A673 (cell line): ENCODE results near the gene FZD10. TPM values are rescaled to one million over a fixed set of nuclear protein-coding genes. Genes with fewer than 3 reads are reported as not detected.

Experiments used
- BruUV-seq: library from RNA; stranded (reverse); fragments of 400-500 nt; replicated peaks from 2 replicates; lab custom pipeline; 2021; lab: Mats Ljungman, UMichigan
- CTCF ChIA-PET: fragments of 300-600 bp; sonication (Branson Sonifier 250); formaldehyde crosslinking; loops from one replicate; lab custom pipeline; 2022; ENCODE audit warnings: antibody characterized with exemption; lab: Charles Lee
- POLR2A ChIA-PET: fragments of 300-600 bp; sonication (Branson Sonifier 250); formaldehyde crosslinking; loops from one replicate; lab custom pipeline; 2022; ENCODE audit warnings: antibody characterized with exemption; ENCODE audit not compliant: low non-redundant PET; lab: Charles Lee
- DNase-seq: peaks from one replicate; pipeline ENCODE4 v3.0.0-alpha.2; 2015; ENCODE audit warnings: low spot score
- H3K27ac ChIP-seq: fragments of 200-600 bp; sonication (generic); 2 replicates; pipeline ENCODE4 v1.5.1; 2016; ENCODE audit warnings: mixed run types, low read depth, mild to moderate bottlenecking, mixed read lengths, antibody characterized with exemption, low read length; ENCODE audit not compliant: poor library complexity, severe bottlenecking
- H3K27me3 ChIP-seq: fragments of 200-600 bp; sonication (generic); replicated peaks from 2 replicates; pipeline ENCODE4 v1.6.1; 2017; ENCODE audit warnings: mixed run types, low read depth, mild to moderate bottlenecking, mixed read lengths, antibody characterized with exemption, low read length; ENCODE audit not compliant: insufficient read depth, poor library complexity
- H3K36me3 ChIP-seq: fragments of 200-600 bp; sonication (generic); 2 replicates; pipeline ENCODE4 v1.6.1; 2016; ENCODE audit warnings: mixed run types, mild to moderate bottlenecking, mixed read lengths, antibody characterized with exemption, low read length; ENCODE audit not compliant: insufficient read depth, poor library complexity, severe bottlenecking
- H3K4me1 ChIP-seq: fragments of 200-600 bp; sonication (generic); 2 replicates; pipeline ENCODE4 v1.6.1; 2017; ENCODE audit warnings: mixed run types, mild to moderate bottlenecking, mixed read lengths, antibody characterized with exemption, low read length; ENCODE audit not compliant: insufficient read depth, poor library complexity, severe bottlenecking
- H3K4me3 ChIP-seq: fragments of 200-600 bp; sonication (generic); 2 replicates; pipeline ENCODE4 v1.5.1; 2016; ENCODE audit warnings: low read depth, mixed run types, mild to moderate bottlenecking, mixed read lengths, low read length; ENCODE audit not compliant: poor library complexity, severe bottlenecking
- H3K9me3 ChIP-seq: fragments of 200-600 bp; sonication (generic); 2 replicates; pipeline ENCODE4 v1.6.1; 2016; ENCODE audit warnings: mixed run types, low read depth, mild to moderate bottlenecking, mixed read lengths, antibody characterized with exemption, low read length; ENCODE audit not compliant: poor library complexity, severe bottlenecking
- EZH2 ChIP-seq: fragments of 200-600 bp; sonication (generic); IDR thresholded peaks from 2 replicates; pipeline ENCODE4 v1.6.1; 2017; ENCODE audit warnings: borderline replicate concordance, low read depth, mild to moderate bottlenecking, mixed read lengths, antibody characterized with exemption, low read length; ENCODE audit not compliant: poor library complexity, severe bottlenecking
- intact Hi-C: fragments of 100-400 bp; cut with micrococcal nuclease; formaldehyde crosslinking; loops from one replicate; pipeline ENCODE4 v1.10.0; 2022; ENCODE audit not compliant: unreplicated experiment
- total RNA-seq: library from RNA; stranded (reverse); gene quantifications from 2 replicates; pipeline ENCODE4 v1.2.3, GENCODE V29; 2021
- TF ChIP-seq, protein P1 (sequence below): fragments of 300-800, 200-600 bp; sonication (generic); conservative IDR thresholded peaks from 2 replicates; pipeline ENCODE4 v1.5.1; 2017; ENCODE audit warnings: low read depth, mild to moderate bottlenecking, antibody characterized with exemption, low read length, moderate library complexity, mixed read lengths

The FZD10 gene
- total RNA-seq, 1 experiment from 2014 or later, result not detected

DNA sequence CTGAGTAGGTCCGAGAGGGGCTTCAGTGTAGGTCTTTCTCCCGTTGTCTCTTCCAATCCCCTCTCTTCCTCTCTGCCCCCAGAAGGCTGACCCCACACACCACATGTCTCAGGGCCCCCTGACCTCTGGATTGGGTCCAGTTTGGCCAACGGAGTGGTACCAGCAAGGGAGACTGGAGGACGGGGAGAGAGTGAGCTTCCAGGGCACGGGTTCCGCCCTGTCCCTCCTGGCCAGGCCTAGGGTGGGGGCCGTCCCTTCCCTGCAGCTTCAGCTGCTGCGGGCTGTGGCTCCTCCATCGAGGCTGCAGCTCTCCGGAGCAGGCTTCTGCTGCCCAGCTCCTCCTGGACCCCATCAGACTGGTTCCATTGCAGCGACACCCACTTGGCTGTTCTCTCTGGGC is 17.4 kb downstream of the FZD10 start:
- TF ChIP-seq, protein P1, sequence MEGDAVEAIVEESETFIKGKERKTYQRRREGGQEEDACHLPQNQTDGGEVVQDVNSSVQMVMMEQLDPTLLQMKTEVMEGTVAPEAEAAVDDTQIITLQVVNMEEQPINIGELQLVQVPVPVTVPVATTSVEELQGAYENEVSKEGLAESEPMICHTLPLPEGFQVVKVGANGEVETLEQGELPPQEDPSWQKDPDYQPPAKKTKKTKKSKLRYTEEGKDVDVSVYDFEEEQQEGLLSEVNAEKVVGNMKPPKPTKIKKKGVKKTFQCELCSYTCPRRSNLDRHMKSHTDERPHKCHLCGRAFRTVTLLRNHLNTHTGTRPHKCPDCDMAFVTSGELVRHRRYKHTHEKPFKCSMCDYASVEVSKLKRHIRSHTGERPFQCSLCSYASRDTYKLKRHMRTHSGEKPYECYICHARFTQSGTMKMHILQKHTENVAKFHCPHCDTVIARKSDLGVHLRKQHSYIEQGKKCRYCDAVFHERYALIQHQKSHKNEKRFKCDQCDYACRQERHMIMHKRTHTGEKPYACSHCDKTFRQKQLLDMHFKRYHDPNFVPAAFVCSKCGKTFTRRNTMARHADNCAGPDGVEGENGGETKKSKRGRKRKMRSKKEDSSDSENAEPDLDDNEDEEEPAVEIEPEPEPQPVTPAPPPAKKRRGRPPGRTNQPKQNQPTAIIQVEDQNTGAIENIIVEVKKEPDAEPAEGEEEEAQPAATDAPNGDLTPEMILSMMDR, result no peak
- no peak for TF ChIP-seq EZH2
- intact Hi-C loops, result no loop called here
- POLR2A ChIA-PET, result no interaction called here
- Histone ChIP-seq H3K9me3 (no peaks in the 10 kb centered on the region), H3K4me1 (no peaks in the 10 kb centered on the region), H3K4me3 (no peak overlapping the region), H3K27me3 (no peaks in the 10 kb centered on the region), H3K27ac (no peak overlapping the region), H3K36me3 (no peaks in the 10 kb centered on the region)
- DNase-seq, result no peak
- no TSS peak for BruUV-seq
- CTCF ChIA-PET, result no interaction called here

DNA sequence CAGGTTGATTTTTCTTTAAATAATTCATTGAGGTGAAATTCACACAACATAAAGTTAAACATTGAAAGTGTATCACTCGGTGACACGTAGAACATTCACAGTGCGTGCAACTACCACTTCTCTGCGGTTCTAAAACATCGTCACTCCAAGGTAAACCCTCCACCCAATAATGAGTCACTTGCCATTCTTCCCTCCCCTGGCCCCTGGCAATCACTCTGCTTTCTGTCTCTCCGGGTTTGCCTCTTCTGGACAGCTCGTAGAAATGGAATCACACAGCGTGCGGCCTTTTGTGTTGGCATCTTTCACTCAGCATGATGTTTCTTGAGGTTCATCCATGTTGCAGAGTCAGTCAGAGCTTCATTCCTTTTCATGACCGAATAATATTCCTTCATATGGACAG is 18.9 kb downstream of the FZD10 start:
- DNase-seq, result no peak
- no peaks in the 10 kb centered on the region for H3K36me3 ChIP-seq
- intact Hi-C loops, result no loop called here
- no peak overlapping the region for H3K4me3 ChIP-seq
- no peaks in the 10 kb centered on the region for H3K4me1 ChIP-seq
- H3K27ac ChIP-seq, result no peak overlapping the region
- POLR2A ChIA-PET, result no interaction called here
- CTCF ChIA-PET, result no interaction called here
- H3K9me3 ChIP-seq, result no peaks in the 10 kb centered on the region
- no TSS peak for BruUV-seq
- no peaks in the 10 kb centered on the region for H3K27me3 ChIP-seq
- TF ChIP-seq EZH2, result no peak

DNA sequence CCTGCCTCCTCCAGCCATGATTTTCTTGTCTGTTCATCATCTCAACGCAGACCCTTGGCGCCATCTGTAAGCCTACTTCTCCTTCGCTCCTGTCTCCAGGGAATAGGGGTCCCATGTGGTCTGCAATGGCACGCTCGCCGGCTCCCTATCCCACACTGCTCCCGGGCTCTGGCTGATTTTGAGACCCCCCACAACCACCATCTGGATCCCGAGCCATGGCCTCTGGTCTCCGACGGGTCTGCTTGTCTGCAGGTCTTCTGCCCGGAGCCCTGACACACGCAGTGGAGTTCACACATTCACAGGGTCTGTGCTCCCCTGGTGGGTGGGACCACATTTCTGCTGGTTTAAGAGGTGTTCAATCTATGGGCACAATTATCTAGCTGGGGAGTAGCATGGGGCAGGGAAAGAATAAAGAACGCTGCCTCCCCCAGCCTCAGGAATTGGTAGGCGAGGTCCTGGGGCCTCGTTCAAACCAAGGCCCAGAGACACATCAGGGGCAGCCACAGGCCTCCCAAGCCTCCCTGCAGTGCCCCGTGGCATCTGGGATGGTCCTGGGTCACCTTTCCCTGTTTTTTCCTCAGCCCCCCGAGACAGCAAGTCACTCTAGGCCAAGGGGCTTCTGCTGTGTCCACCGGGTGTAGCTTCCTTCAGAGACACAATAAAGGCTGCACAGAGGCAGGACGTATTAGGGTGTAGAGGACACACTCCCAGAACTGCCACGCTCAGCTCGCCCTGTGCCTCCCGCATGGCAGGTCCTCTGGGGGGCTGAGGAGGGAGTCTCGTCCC is 21.5 kb downstream of the FZD10 start:
- no TSS peak for BruUV-seq
- no peak overlapping the region for H3K27ac ChIP-seq
- no peaks in the 10 kb centered on the region for H3K36me3 ChIP-seq
- intact Hi-C loops, result no loop called here
- DNase-seq, result no peak
- POLR2A ChIA-PET, result no interaction called here
- TF ChIP-seq, protein P1, result no peak
- TF ChIP-seq EZH2, result no peak
- H3K9me3 ChIP-seq, result no peaks in the 10 kb centered on the region
- CTCF ChIA-PET, result no interaction called here
- H3K4me3 ChIP-seq, result no peak overlapping the region
- H3K27me3 ChIP-seq, result peaks cover 19% of the 10 kb centered on the region
- no peaks in the 10 kb centered on the region for H3K4me1 ChIP-seq
